Measurements from ENCODE around the gene WFDC5. TPM values are rescaled to one million over a fixed set of nuclear protein-coding genes. Genes with fewer than 3 reads are reported as not detected.

The WFDC5 gene
- polyA plus RNA-seq, 1 donor, result not detected

Other genes with a start within 250 kb of the WFDC5 start
- 91.6 TPM for gene YWHAB, start 229.5 kb downstream of the WFDC5 start, polyA plus RNA-seq (ENCODE audit: insufficient read length)
- 15.7 TPM for gene PABPC1L, start 205.1 kb downstream of the WFDC5 start, polyA plus RNA-seq (ENCODE audit: insufficient read length)
- gene TOMM34, start 154.8 kb downstream of the WFDC5 start, polyA plus RNA-seq (ENCODE audit: insufficient read length), result 13.3 TPM
- gene STK4, start 148.7 kb downstream of the WFDC5 start, polyA plus RNA-seq (ENCODE audit: insufficient read length), result 9.3 TPM
- gene KCNS1, start 14.0 kb downstream of the WFDC5 start, polyA plus RNA-seq (ENCODE audit: insufficient read length), result not detected
- gene WFDC12, start 9.3 kb upstream of the WFDC5 start, polyA plus RNA-seq (ENCODE audit: insufficient read length), result not detected
- not detected for gene PI3, start 59.7 kb upstream of the WFDC5 start, polyA plus RNA-seq (ENCODE audit: insufficient read length)
- not detected for gene SEMG1, start 91.9 kb upstream of the WFDC5 start, polyA plus RNA-seq (ENCODE audit: insufficient read length)
- not detected for gene SEMG2, start 106.2 kb upstream of the WFDC5 start, polyA plus RNA-seq (ENCODE audit: insufficient read length)
- gene SLPI, start 139.4 kb upstream of the WFDC5 start, polyA plus RNA-seq (ENCODE audit: insufficient read length), result not detected
- gene RBPJL, start 191.7 kb upstream of the WFDC5 start, polyA plus RNA-seq (ENCODE audit: insufficient read length), result not detected
- 0.57 TPM for gene MATN4, start 193.1 kb upstream of the WFDC5 start, polyA plus RNA-seq (ENCODE audit: insufficient read length)
- 8.5 TPM for gene SDC4, start 233.2 kb upstream of the WFDC5 start, polyA plus RNA-seq (ENCODE audit: insufficient read length)
- 14.2 TPM for gene SYS1, start 248.0 kb upstream of the WFDC5 start, polyA plus RNA-seq (ENCODE audit: insufficient read length)